GM18858 (cell line): Measurements from ENCODE around the gene SHC3.

Experiments used
- ATAC-seq: cut with Tn5 transposase; IDR thresholded peaks from one replicate; pipeline ENCODE4 v1.9.1; 2021; ENCODE audit not compliant: unreplicated experiment

Gene SHC3

GRCh38 chr9:88988796-88989641 lies 189.6 kb downstream of the SHC3 start:
- ATAC-seq = peak; percentile 58

GRCh38 chr9:88987661-88988060 lies 191.0 kb downstream of the SHC3 start:
- no peak for ATAC-seq

- ATAC-seq = no peak
These were observed 191.8 kb downstream of the SHC3 start for GRCh38 chr9:88986776-88987175.

GRCh38 chr9:88985616-88986015 lies 193.0 kb downstream of the SHC3 start:
- ATAC-seq = no peak

- ATAC-seq = no peak
These were observed 194.1 kb downstream of the SHC3 start for GRCh38 chr9:88984543-88984883.

GRCh38 chr9:88983865-88984542 lies 194.6 kb downstream of the SHC3 start:
- no peak for ATAC-seq

GRCh38 chr9:88980740-88981203 lies 197.8 kb downstream of the SHC3 start:
- ATAC-seq = no peak

GRCh38 chr9:88979791-88980190 lies 198.8 kb downstream of the SHC3 start:
- no peak for ATAC-seq

GRCh38 chr9:88979021-88979420 lies 199.6 kb downstream of the SHC3 start:
- ATAC-seq = no peak

GRCh38 chr9:88978034-88978433 lies 200.6 kb downstream of the SHC3 start:
- ATAC-seq = no peak

- no peak for ATAC-seq
These were observed 201.7 kb downstream of the SHC3 start for GRCh38 chr9:88976890-88977257.

GRCh38 chr9:88975966-88976889 lies 202.4 kb downstream of the SHC3 start:
- ATAC-seq = no peak

- no peak for ATAC-seq
These were observed 204.0 kb downstream of the SHC3 start for GRCh38 chr9:88974641-88975040.

GRCh38 chr9:88973281-88974045 lies 205.2 kb downstream of the SHC3 start:
- no peak for ATAC-seq

GRCh38 chr9:88972401-88972800 lies 206.2 kb downstream of the SHC3 start:
- no peak for ATAC-seq

GRCh38 chr9:88971131-88971960 lies 207.3 kb downstream of the SHC3 start:
- ATAC-seq = no peak

- ATAC-seq = no peak
These were observed 208.8 kb downstream of the SHC3 start for GRCh38 chr9:88969646-88970373.

- no peak for ATAC-seq
These were observed 209.8 kb downstream of the SHC3 start for GRCh38 chr9:88968799-88969198.
